Embryonic facial prominence (tissue), 1 donor: ENCODE data around the gene TBC1D22B.
"Not testable (repeated sequence)": the region's sequence is repeated elsewhere in the genome, so short reads cannot be mapped to it uniquely, and the experiment has no call there.

Experiments used
- DNase-seq: peaks from one replicate; pipeline ENCODE4 v3.0.0-alpha.2; 2016; ENCODE audit errors: extremely low spot score

The TBC1D22B gene

DNA sequence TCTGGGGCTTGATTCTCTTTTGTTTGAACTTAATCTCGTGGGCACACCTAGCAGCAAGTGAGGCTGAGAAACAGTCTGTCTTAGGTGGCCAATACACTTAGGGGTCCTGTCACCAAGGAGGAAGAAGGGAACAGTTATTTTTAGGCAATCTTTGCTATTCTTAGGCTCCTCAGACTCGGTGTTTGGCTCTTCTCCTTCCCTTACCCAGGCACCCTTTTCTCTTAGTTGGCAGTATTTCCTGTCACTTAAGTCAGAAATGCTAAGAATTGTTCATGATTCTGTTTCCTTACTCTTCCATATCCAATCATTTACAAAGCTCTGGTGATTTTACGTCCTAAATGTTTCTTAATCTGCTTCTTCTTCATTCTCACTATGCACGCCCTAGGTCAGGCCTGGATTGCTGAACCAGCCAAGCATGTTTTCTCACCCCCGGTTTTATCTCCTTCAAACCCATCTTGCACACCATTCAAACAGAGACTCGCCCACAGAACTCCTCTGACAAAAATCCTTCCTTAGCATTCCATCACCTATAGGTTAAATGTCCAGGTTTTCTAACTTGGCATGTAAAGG lies 45.6 kb downstream of the TBC1D22B start:
- no peak for DNase-seq

DNA sequence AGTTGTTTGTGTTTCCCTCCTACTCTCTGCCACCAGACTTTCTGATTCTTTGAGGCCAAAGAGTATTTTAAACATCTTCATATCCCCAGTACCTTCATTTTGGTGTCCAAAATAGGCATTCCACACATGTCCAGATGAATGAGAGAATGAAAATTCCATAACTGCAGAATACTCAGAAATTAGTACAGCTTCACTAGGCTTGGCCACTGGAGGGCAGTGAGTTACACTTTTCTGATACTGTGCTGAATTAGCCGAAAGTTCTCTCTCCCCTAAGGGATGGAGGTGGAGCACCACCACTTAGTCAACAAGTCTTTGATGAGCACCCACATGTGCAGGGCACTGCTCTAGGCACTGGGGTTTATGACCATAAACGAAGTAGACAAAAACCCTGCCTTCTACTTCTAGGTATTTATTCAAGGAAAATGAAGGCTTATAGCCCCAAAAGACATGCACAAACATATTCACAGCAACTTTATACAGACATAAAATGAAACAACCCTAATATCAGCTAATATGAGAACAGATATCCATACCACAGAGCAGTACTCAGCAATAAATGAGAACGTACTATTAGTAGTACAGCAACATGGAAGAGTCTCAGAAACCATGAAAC lies 46.4 kb downstream of the TBC1D22B start:
- no peak for DNase-seq

- DNase-seq = no peak
Observed at GRCh38 chr6:37304766-37305165, 47.2 kb downstream of the TBC1D22B start.

- no peak for DNase-seq
Observed at GRCh38 chr6:37305841-37306425, 48.4 kb downstream of the TBC1D22B start.

DNA sequence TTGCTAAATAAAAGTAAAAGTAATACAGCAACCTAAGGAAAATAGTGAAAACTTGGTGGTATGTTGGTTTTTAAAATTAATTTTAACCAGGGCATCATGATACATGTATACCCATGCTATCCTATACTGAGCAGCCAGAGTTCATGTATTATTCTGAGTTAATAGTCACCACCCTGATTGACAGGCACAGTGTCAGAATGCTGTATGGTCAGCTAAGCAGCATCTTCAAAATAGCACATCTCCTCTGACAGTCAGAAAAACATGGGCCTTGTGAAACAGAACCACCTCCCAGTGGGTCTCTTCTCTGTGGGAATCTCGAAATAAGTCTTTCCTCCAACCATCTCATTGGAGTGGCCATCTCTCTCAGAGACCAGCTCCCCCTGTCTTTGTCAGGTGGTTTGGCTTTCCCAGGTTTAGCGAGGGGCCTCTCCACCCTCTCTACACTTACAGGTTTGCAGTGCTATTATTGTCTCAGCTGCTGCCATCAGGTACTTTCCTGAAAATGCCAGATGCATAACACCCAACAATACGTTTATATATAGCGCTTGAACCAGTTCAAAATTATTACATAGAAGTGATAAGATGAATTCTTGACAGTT lies 49.2 kb downstream of the TBC1D22B start:
- DNase-seq = no peak

DNA sequence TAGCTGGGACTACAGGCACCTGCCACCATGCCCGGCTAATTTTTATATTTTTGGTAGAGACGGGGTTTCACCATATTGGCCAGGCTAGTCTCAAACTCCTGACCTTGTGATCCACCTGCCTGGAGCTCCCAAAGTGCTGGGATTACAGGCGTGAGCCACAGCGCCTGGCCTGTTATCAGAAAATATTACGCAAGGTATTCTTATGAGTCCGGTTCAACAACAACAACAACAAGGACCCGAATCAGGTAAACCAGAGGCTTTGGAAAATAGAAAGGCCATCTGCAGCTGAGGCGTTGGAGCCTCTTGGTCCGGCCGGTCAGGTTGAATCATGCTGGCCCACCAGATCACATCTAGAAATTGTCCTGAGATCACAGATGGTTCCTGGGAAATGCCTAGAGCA lies 49.9 kb downstream of the TBC1D22B start:
- not testable (repeated sequence) for DNase-seq

GRCh38 chr6:37308069-37308815 lies 50.7 kb downstream of the TBC1D22B start:
- no peak for DNase-seq

DNA sequence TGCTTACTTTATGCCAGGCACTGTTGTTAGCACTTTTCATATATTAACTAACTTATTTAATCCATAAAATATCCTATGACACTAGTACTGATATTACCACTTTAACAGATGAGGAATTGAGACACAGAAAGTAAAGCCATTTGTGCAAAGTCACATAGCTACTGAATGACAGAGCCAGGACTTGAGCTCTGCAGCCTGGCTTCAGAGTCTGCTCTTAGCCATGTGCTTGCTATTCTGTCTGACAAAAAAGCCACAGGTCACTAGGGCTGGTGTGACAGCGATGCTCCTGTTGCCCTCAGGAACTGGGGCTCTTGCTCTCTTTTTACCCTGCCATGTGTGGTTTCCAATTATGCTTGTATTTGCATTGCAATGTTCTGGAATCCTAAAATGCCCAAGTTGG lies 51.5 kb downstream of the TBC1D22B start:
- no peak for DNase-seq

DNA sequence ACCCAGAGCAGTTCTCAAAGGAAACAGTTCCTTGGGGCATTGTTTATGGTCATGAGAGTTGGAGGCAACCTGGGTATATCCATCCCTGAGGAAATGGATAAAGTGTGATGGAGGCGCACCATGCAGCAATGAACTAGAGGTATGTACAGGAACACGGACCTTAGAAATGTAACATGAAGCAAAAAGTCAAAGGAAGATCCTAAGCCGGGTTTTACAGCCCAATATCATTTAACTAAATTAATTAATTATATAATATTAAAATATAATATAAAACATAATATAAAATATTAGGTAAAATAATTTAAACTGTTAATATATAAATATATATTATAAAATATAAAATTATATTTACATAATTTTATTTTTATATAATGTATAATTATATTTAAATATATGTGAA lies 52.1 kb downstream of the TBC1D22B start:
- DNase-seq = no peak

- DNase-seq = no peak
Observed at GRCh38 chr6:37310966-37311365, 53.4 kb downstream of the TBC1D22B start.

- no peak for DNase-seq
Observed at GRCh38 chr6:37311741-37312473, 54.3 kb downstream of the TBC1D22B start.

DNA sequence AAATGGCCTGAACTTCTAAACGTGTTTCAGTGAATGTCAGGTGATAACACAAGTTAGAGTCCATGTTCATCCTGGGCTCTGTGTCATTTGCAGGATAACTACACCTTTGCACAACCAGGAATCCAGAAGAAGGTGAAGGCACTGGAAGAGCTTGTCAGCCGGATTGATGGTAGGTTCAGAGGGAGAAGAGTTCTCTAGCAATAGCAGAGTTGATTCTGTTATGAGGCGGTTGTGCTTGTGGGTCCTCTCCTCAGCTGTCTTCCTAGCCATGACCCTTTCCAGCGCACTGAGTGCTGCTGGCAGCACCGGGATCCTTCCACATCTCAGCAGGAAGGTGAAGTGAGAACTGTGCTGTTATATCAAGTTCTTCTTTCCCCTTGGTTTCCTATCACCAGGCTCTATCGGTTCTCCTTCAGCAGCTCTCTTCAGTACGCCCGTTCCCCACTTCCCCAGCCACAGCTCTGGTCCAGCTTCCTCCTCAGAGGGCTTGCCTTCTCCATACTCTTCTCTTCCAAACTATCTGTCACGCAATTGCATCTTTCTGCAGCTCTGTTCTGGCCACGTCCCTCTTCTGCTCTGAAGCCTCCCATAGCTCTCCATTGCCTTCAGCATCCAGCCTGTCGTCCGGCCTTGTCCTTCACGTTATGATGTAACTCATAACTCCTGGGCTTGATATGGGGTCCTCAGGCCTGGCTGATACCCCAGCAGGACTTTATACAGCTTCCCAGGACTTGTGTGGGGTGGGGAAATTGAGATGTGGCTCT lies 56.3 kb downstream of the TBC1D22B start:
- no peak for DNase-seq

GRCh38 chr6:37314487-37315156 lies 57.0 kb downstream of the TBC1D22B start:
- no peak for DNase-seq

- no peak for DNase-seq
Observed at GRCh38 chr6:37315157-37315515, 57.6 kb downstream of the TBC1D22B start.

DNA sequence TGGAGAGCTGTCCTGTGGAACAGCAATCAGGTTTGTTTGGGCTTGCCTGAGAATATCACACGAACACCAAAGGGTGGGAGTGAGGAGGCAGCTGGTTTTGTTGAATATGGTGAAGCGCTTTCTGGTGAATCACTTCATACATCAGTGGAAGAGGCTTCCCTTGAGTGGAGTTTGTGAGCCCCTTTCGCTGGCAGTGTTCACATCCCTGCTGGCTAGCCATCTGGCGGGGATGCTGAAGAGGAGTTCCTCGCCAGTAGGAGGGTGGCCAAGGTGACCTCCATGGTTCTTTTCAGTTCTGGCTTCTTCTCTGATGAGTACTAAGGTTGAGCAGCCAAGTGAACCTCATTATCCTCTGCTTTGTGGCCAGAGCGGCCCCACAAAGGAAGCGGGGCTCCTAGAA lies 58.5 kb downstream of the TBC1D22B start:
- DNase-seq = no peak

- no peak for DNase-seq
Observed at GRCh38 chr6:37317312-37318038, 59.9 kb downstream of the TBC1D22B start.

- no peak for DNase-seq
Observed at GRCh38 chr6:37319156-37319555, 61.6 kb downstream of the TBC1D22B start.

DNA sequence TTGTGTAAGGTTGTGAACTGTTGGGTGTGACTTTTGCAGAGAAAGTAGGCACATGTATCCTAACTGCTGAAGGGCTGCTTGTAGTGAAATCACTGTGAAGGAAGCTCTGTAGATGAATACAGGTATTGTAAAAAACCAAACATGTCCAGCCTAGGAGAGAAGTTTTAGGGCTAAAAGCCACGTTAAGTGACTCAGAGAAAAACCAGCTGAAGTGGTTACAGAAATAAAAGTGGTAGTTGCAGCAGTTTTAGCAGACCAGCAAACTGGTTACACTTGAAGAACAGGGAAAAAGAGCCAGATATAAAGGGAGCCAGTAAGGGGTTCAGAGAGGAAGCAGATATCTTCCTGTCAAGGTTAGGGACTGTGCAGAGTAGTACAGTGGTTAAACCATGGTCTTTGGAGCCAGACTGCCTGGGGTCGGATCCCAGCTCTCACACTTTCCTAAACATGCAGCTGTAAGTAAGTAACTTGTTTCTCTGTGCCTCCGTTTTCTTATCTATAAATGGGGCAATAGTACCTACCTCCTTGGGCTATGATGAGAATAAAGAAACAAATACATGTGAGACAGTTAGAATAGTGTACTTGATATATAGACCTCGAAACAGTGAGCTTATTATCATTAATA lies 62.4 kb downstream of the TBC1D22B start:
- no peak for DNase-seq

DNA sequence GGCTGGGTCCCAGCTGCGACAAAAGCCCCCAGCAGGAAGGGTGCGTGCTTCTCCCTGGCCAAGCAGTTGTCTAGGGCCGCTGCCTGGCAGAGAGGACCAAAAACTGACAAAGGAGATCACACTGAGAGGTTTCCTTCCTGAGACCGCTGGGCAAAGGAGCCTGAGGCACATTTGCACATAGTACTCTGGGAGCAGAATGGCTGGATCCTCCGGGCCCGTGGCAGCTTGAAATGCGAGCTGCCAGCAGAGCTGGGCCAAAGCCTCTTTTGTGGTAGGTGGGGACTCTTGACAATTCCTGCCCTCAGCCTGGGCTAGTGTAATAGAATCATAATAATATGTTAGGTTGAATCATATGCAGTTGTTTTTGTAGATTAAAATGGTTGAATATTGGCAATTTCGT lies 63.1 kb downstream of the TBC1D22B start:
- DNase-seq = no peak
